ENCODE results near the gene PDE11A.
A peak's percentile ranks its signal among the peaks of the same experiment; 100 is the strongest.

The PDE11A gene

DNA sequence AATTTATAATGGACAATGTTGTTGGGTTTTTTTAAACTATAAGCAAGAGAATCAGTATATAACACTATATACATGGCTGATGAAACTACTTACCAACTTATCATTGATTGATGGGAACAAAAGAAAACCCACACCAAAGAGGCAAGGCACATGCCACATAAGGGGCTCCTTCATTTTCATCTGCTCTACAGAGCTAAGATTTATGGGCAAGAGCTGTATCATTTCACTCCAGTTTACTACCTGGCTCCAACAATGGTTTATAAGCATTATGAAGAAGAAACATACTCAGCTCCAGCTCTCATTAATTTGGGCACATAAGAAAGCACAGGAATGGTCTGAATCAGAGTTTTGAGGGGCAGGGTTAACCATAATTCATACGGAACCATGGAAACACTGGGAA lies 396.8 kb downstream of the PDE11A start:
- Histone ChIP-seq H3K4me3 (ENCODE audit: low read depth, low read length) (no peak overlapping the region), H3K27ac (no peak overlapping the region), H3K9me3 (ENCODE audit: severe bottlenecking) (peaks cover 8% of the 10 kb centered on the region), H3K27me3 (ENCODE audit: insufficient read depth, low read depth, severe bottlenecking) (no peaks in the 10 kb centered on the region), H3K36me3 (no peaks in the 10 kb centered on the region)
- no peak for DNase-seq
- no peak for TF ChIP-seq CTCF (IDR thresholded peaks at IDR 0.05; ENCODE audit: low read depth, low read length)

GRCh38 chr2:177675350-177675821 lies 397.2 kb downstream of the PDE11A start:
- DNase-seq, result no peak

DNA sequence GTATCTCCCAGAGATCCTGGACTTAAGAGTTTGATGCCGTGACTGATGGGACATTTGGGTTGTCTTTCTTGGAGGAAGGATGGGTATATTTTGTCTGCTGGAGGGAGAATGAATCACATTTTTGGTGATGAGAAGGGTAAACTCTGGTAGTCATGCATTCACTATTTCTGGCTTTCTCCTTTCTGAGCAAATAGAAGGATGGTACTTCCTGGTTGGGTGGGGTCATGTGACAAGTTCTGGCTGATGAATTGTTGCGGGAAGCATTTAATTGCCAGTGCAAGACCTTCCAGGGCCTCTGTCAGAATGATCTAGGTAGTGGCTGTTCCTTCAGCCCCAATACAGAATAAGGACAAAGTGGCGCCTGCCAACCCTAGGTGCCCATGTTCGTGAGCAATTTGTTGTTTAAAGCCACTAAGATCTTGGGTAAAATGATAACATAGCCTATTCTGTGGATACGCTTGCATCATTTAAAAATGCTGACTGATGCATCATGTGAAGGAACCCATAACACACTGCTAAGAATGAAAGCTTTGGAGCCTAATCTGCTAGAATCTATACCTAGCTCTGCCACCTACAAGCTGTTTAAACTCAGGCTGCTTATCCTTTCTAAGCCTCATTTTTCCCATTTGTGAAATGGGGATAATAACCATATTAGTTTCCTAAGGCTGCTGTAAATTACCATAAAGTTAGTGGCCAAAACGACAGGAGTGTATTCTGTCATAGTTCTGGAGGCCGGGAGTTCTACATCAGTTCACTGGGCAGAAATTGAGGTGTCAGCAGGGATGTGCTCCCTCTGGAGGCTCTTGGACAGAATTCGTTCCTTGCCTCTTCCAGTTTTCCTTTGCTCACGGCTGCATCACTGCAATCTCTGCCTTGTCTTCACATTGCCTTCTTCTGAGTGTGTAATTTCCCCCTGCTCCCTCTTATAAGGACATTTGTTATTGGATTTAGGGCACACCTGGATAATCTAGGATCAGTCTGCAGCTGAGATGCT lies 398.7 kb downstream of the PDE11A start:
- DNase-seq, result peak; percentile 26
- Histone ChIP-seq H3K27ac (no peak overlapping the region), H3K36me3 (no peaks in the 10 kb centered on the region), H3K4me3 (ENCODE audit: low read depth, low read length) (no peak overlapping the region), H3K27me3 (ENCODE audit: insufficient read depth, low read depth, severe bottlenecking) (no peaks in the 10 kb centered on the region), H3K9me3 (ENCODE audit: severe bottlenecking) (peaks cover 8% of the 10 kb centered on the region)
- TF ChIP-seq CTCF (IDR thresholded peaks at IDR 0.05; ENCODE audit: low read depth, low read length), result peak; percentile 22; the same call in 1 of the 2 replicates

More at GRCh38 chr2:177675350-177675821, 397.2 kb downstream of the PDE11A start:
- Histone ChIP-seq H3K36me3 (no peaks in the 10 kb centered on the region), H3K27ac (no peak overlapping the region), H3K9me3 (ENCODE audit: severe bottlenecking) (peaks cover 8% of the 10 kb centered on the region), H3K27me3 (ENCODE audit: insufficient read depth, low read depth, severe bottlenecking) (no peaks in the 10 kb centered on the region), H3K4me3 (ENCODE audit: low read depth, low read length) (no peak overlapping the region)
- no peak for TF ChIP-seq CTCF (IDR thresholded peaks at IDR 0.05; ENCODE audit: low read depth, low read length)

GRCh38 chr2:177671662-177672061 lies 400.9 kb downstream of the PDE11A start:
- no peak for TF ChIP-seq CTCF (IDR thresholded peaks at IDR 0.05; ENCODE audit: low read depth, low read length)
- no peaks in the 10 kb centered on the region for H3K36me3 ChIP-seq
- no peak for DNase-seq
- H3K4me3 ChIP-seq (ENCODE audit: low read depth, low read length), result no peak overlapping the region
- H3K9me3 ChIP-seq (ENCODE audit: severe bottlenecking), result peaks cover 8% of the 10 kb centered on the region
- no peak overlapping the region for H3K27ac ChIP-seq
- no peaks in the 10 kb centered on the region for H3K27me3 ChIP-seq (ENCODE audit: insufficient read depth, low read depth, severe bottlenecking)

DNA sequence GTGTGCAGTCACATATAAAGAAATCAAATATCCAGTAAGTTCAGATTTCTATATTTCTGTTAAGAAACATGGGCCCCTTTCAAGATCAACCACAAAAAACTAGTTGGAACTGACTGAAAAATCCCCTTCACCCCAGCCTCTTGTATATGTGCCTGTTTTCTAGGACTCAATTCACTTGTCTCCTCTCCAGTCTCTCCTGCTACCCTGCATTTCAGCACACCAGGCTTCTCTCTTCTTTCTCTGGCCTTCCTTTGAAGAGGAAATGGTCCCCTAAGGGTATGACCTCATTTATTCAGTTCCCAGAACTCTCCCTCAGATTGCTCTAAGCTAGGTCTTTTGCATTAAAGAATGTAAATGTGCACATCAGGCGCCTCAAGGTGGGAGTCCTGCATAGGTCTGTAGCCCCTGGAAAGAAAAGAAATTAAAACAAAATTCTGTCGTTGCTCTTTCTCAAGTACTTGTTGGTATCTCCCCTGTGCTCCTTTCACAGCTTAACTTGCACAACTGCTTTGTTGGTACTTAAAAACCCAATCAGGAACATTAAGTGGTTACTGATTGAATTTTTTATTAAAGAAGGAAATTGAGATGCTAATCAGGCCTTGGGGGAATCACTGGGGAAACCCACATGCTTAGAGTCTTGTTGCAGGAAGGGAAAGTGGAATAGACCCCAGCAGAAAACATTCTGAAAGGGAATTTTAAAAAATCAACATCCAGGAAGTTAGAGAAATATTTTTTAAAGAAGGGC lies 401.6 kb downstream of the PDE11A start:
- no peak for TF ChIP-seq CTCF (IDR thresholded peaks at IDR 0.05; ENCODE audit: low read depth, low read length)
- Histone ChIP-seq H3K27me3 (ENCODE audit: insufficient read depth, low read depth, severe bottlenecking) (no peaks in the 10 kb centered on the region), H3K36me3 (no peaks in the 10 kb centered on the region), H3K4me3 (ENCODE audit: low read depth, low read length) (no peak overlapping the region), H3K9me3 (ENCODE audit: severe bottlenecking) (peaks cover 8% of the 10 kb centered on the region), H3K27ac (no peak overlapping the region)
- DNase-seq, result no peak

Data from WERI-Rb-1 (cell line).